GM12875 (cell line): Measurements from ENCODE around the gene VIPR1.
A peak's percentile ranks its signal among the peaks of the same experiment; 100 is the strongest.
"Not testable (repeated sequence)": the region's sequence is repeated elsewhere in the genome, so short reads cannot be mapped to it uniquely, and the experiment has no call there.

ENCODE experiments used
- H3K4me3 ChIP-seq: one replicate; pipeline ENCODE4 v1.5.1; 2011; ENCODE audit warnings: low read depth, low read length, control low read depth
- CTCF ChIP-seq: IDR thresholded peaks from 2 replicates; pipeline ENCODE4 v1.5.1; 2011; ENCODE audit warnings: low read depth, mild to moderate bottlenecking, control low read depth, inconsistent platforms, low read length, moderate library complexity, borderline replicate concordance; ENCODE audit not compliant: insufficient read depth

Gene VIPR1

GRCh38 chr3:42545284-42545900 is 42.9 kb downstream of the VIPR1 start:
- no peak overlapping the region for H3K4me3 ChIP-seq
- no peak for TF ChIP-seq CTCF

- no peak for TF ChIP-seq CTCF
- H3K4me3 ChIP-seq: no peak overlapping the region
Observed at GRCh38 chr3:42546691-42547213, 44.3 kb downstream of the VIPR1 start.

- no peak overlapping the region for H3K4me3 ChIP-seq
- peak; percentile 96 for TF ChIP-seq CTCF
Observed at GRCh38 chr3:42547401-42547945, 45.0 kb downstream of the VIPR1 start.

- H3K4me3 ChIP-seq: no peak overlapping the region
- TF ChIP-seq CTCF: no peak
Observed at GRCh38 chr3:42549131-42549530, 46.7 kb downstream of the VIPR1 start.

GRCh38 chr3:42550250-42550649 is 47.8 kb downstream of the VIPR1 start:
- H3K4me3 ChIP-seq: no peak overlapping the region
- TF ChIP-seq CTCF: no peak

GRCh38 chr3:42552830-42553229 is 50.4 kb downstream of the VIPR1 start:
- no peak overlapping the region for H3K4me3 ChIP-seq
- TF ChIP-seq CTCF: no peak

- H3K4me3 ChIP-seq: no peak overlapping the region
Observed at GRCh38 chr3:42556089-42556632, 53.7 kb downstream of the VIPR1 start.

GRCh38 chr3:42556817-42557216 is 54.4 kb downstream of the VIPR1 start:
- not testable (repeated sequence) for H3K4me3 ChIP-seq

More at GRCh38 chr3:42556089-42556632, 53.7 kb downstream of the VIPR1 start:
- no peak for TF ChIP-seq CTCF
